GM18502 (cell line): ENCODE data around the gene COG8.
"Not testable (repeated sequence)": the region's sequence is repeated elsewhere in the genome, so short reads cannot be mapped to it uniquely, and the experiment has no call there.

Source experiments
- ATAC-seq: cut with Tn5 transposase; IDR thresholded peaks from one replicate; pipeline ENCODE4 v1.9.1; 2021; ENCODE audit warnings: mild to moderate bottlenecking; ENCODE audit not compliant: unreplicated experiment, poor library complexity

The COG8 gene

DNA sequence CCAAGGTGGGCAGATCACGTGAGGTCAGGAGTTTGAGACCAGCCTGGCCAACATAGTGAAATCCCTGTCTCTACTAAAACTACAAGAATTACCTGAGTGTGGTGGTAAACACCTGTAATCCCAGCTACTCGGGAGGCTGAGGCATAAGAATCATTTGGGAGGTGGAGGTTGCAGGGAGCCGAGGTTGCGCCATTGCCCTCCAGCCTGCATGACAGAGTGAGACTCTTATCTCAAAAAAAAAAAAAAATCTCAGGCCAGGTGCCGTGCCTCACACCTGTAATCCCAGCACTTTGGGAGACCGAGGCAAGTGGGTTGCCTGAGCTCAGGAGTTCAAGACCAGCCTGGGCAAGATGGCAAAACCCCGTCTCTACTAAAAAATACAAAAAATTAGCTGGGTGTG, 42.6 kb downstream of the COG8 start:
- not testable (repeated sequence) for ATAC-seq

DNA sequence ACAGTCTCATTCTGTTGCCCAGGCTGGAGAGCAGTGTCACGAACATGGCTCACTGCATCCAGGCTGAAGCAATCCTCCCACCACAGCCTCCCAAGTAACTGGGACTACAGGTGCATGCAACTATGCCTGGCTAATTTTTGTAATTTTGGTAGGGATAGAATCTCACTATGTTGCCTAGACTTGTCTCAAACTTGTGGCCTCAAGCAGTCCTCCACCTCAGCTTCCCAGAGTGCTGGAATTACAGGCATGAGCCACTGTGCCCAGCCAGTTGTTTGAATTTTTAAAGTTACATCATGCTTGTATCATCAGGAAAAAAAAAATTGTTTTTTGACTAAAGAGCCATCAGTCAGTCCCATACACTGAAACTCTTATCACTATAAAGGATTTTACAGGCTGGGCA, 45.3 kb downstream of the COG8 start:
- ATAC-seq = no peak

DNA sequence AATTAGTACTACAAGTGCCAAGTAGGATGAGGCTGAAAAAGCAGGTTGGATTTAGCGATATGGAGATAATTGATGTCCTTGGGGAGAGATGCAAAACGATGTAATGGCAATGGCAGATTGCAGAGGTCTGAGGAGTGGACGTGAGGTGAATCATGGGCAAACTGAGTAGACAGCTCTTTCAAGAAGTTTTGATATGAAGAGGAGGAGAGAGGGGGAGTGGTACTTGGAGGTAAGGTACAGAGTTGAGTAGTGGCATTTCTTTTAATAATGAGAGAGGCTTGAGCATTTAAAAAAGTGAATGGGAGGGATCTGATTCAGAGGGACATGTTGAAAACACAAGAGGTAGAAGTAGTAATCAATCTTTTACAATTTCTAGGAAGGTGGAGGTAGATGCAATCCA, 46.0 kb downstream of the COG8 start:
- no peak for ATAC-seq

DNA sequence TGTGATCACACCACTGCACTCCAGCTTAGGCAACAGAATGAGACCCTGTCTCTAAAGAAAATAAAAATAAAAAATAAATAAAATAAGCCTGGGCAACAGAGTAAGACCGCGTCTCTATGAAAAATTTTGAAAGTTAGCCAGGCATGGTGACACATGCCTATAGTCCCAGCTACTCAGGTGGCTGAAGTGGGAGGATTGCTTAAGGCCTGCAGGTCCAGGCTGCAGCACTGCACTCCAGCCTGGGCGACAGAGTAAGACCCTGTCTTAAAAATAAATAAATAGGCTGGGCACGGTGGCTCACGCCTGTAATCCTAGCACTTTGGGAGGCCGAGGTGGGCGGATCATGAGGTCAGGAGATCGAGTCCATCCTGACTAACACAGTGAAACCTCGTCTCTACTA, 47.7 kb downstream of the COG8 start:
- not testable (repeated sequence) for ATAC-seq

DNA sequence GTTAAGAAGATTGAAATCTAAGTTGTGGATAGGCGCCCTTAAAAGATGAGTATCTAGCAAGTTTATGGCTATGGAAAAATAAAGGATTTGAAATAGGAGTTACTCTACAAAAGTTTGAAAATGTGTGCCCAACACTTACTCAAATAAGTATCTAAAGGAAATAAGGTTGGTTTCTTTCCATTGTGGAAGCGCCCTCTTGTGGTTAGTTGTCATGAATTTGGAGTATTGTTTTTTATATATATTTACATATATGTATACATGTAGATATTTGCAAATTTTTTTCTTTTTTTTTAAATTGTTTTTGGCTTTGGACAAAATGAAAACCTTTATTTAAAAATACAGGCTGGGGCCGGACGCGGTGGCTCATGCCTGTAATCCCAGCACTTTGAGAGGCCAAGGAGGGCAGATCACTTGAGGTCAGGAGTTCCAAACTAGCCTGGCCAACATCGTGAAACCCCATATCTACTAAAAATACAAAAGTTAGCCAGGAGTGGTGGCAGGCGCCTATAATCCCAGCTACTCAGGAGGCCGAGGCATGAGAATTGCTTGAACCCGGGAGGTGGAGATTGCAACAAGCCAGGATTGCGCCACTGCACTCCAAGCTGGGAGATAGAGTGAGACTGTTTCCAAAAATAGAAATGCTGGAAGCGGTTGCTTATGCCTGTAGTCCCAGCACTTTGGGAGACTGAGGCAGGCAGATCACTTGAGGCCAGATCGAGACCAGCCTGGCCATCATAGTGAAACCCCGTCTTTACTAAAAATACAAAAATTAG, 52.2 kb downstream of the COG8 start:
- no peak for ATAC-seq

DNA sequence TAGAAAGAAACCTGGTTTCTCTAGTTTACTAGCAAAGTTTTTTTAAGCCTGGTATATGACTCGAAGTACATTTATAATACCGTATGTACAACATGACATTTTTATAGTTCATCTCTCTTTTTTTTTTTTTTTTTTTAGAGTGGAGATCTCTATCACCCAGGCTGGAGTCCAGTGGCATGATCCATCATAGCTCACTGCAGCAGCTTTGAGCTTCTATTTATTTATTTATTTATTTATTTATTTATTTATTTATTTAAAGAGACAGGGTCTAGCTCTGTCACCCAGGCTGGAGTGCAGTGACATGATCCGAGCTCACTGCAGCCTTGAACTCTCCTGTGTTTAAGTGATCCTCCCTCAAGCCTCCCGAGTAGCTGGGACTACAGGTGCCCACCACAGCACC, 54.1 kb downstream of the COG8 start:
- ATAC-seq = no peak

DNA sequence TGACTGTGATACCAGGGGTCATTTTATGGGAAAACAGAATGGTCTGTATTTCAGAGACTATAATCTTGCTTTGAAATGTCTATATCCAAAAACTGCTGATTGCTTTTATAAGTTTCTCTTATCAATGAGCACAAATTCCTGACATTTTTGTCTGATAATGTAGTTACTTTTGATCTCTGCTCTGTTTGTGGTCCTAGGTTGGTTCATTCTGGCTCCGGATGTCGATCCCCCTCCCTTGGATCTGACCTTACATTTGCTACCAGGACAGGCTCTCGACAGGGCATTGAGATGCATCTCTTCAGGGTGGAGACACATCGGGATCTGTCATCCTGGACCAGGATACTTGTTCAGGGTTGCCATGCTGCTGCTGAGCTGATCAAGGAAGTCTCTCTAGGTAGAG, 55.5 kb downstream of the COG8 start:
- no peak for ATAC-seq

DNA sequence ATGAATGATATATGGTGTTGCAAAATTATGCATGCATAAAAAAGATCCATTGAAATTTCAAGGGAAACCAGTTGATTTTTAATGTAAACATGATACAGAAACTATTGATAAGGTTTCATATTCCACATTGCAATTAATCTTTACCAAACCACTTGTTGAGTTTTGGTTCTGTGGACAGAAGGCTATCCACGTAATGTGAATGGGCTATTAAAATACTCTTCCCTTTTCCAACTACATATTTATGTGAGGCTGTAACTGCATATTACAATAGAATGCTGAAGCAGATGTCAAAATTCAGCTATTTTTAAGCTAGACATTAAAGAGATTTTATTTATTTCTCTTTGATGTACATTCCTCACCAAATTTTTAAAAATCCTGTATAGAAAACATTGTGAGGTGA, 62.0 kb downstream of the COG8 start:
- ATAC-seq = no peak
